GM12892 (cell line): ENCODE results near the gene FAM90A1.
"Not testable (repeated sequence)": the region's sequence is repeated elsewhere in the genome, so short reads cannot be mapped to it uniquely, and the experiment has no call there.

Experiments used
- POLR2A ChIP-seq: IDR thresholded peaks from 2 replicates; pipeline ENCODE4 v1.6.1; 2011; ENCODE audit warnings: low read depth, low read length, control low read depth
- POLR2AphosphoS5 ChIP-seq: IDR thresholded peaks from 2 replicates; pipeline ENCODE4 v1.6.1; 2011; ENCODE audit warnings: low read depth, low read length, control low read depth

DNA sequence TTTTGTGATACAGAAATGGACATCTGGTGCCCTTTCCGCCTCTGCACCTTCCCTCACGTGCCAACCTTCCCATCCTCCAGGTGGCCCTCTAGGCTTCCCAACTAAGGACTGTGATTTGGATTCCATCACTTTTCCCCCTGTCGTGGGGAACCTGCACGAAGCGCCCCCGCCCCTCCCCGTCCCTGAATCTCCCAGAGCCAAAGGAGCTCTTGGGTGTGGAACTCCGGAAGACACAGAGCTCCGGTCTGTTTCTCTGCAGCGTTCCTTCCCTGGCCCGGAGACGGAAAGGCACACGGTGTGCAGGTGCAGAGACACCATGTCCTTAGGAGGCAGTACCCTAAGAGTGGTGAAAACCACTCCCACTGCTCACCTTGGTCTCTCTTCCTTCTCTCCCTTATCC, 3.8 kb downstream of the FAM90A1 start:
- TF ChIP-seq POLR2A, POLR2AphosphoS5: not testable (repeated sequence)
